Islet of Langerhans (tissue), 1 donor: Measurements from ENCODE around the gene ZNF274.
"Not testable (repeated sequence)": the region's sequence is repeated elsewhere in the genome, so short reads cannot be mapped to it uniquely, and the experiment has no call there.

ENCODE experiments used
- FAIRE-seq: peaks from one replicate; lab custom pipeline; 2011; peaks lifted over from hg19 to GRCh38; lab: Jason Lieb, UNC

Gene ZNF274

DNA sequence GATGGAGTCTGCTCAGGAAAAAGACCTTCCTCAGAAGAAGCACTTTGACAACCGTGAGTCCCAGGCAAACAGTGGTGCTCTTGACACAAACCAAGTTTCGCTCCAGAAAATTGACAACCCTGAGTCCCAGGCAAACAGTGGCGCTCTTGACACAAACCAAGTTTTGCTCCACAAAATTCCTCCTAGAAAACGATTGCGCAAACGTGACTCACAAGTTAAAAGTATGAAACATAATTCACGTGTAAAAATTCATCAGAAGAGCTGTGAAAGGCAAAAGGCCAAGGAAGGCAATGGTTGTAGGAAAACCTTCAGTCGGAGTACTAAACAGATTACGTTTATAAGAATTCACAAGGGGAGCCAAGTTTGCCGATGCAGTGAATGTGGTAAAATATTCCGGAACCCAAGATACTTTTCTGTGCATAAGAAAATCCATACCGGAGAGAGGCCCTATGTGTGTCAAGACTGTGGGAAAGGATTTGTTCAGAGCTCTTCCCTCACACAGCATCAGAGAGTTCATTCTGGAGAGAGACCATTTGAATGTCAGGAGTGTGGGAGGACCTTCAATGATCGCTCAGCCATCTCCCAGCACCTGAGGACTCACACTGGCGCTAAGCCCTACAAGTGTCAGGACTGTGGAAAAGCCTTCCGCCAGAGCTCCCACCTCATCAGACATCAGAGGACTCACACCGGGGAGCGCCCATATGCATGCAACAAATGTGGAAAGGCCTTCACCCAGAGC lies 29.6 kb downstream of the ZNF274 start:
- no peak for FAIRE-seq

DNA sequence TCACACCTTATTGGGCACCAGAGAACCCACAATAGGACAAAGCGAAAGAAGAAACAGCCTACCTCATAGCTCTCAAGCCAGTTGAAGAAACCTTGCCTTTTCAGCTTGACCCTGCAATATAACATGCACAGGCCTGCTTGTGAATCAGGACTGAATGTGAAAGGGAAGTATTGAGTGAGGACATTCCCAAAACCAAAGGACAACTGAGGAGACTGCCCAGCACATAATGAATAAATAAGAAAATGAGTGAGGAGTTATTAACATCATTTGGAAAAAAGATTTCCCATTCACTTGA lies 30.2 kb downstream of the ZNF274 start:
- FAIRE-seq, result no peak

DNA sequence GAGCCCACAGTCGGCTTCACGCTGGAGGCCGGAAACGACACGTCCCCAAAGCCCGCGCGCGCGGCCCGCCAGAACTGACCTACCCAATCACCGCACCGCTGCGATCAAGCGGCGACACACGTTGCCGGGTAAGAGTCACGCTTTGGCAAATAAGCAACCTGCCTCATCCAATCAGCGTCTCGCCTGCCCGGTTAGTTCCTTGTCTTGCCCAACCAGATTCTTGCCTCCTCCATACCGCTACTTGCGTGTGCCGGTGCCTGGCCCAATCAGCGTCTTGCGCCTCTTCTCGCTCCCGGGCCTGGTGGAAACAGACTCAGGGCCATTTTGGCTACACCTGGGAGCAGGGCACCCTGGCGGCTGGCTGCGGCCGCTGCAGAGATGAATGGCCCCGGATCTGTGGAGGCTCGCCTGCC lies 34.2 kb downstream of the ZNF274 start:
- FAIRE-seq, result no peak

DNA sequence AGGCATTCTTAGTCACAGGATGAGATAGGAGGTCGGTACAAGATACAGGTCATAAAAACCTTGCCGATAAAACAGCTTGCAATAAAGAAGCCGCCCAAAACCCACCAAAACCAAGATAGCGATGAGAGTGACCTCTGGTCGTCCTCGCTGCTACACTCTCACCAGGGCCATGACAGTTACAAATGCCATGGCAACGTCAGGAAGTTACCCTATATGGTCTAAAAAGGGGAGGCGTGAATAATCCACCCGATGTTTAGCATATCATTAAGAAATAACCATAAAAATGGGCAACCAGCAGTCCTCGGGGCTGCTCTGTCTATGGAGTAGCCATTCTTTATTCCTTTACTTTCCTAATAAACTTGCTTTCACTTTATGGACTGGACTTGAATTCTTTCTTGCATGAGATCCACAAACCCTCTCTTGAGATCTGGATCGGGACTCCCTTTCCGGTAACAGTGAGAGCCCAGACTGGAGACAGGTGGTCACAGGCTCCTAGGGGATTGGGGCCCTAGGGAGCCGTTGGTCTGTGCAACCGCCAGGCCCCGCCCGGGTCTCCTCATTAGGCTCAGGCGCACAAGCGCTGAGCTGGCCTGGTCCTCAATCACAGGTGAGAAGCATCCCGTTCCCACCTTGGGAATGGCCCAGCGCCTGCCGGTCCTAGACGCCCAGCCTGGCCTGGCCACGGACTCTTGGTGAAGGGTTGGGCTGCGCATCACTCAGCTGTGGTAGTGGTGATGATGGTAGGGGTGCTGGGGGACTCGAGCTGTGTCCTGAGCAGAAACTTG lies 34.9 kb downstream of the ZNF274 start:
- FAIRE-seq, result no peak

DNA sequence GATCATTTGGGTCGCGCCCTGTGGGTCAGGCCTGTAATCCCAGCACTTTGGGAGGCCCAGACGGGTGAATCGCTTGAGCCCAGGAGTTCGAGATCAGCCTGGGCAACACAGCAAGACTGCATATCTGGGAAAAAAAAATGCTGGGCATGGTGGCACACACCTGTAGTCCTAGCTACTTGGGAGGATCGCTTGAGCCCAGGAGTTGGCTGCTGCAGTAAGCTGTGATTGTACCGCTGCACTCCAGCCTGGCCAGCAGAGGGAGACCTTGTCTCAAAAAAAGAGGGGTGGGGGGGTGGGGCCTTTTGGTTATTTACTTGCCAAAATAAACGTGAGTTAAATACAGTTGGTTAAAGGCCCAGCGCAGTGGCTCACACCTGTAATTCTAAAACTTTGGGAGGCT lies 36.0 kb downstream of the ZNF274 start:
- FAIRE-seq, result no peak

DNA sequence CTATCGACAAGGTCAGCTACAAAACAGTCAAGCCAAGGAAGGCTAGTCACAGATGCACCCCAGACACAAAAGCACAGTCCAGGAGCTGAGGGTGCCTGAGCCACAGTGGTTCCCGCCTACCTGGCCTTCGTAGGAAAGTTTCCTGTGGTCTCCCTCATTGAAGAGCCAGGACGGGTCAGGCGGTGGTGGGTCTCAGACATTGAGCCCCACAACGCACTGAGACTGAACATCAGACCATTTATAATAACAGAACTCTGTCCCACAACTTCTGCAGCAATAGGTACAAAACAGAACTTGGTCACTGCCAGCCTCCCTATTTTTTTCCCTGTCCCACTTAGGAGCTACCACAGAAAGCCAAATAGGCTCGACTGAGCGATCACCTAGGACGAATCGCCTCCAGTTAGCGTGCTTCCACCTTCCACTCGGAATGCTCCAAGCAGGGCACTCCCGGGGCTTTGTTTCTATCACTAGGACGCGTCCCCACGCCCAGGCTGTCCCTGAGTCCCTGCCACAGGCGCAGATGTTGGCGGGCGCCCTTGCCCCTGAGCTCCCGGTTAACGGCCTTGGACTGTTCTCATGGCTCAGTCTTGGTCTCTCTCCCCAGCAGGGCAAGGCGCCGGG lies 45.2 kb downstream of the ZNF274 start:
- no peak for FAIRE-seq

DNA sequence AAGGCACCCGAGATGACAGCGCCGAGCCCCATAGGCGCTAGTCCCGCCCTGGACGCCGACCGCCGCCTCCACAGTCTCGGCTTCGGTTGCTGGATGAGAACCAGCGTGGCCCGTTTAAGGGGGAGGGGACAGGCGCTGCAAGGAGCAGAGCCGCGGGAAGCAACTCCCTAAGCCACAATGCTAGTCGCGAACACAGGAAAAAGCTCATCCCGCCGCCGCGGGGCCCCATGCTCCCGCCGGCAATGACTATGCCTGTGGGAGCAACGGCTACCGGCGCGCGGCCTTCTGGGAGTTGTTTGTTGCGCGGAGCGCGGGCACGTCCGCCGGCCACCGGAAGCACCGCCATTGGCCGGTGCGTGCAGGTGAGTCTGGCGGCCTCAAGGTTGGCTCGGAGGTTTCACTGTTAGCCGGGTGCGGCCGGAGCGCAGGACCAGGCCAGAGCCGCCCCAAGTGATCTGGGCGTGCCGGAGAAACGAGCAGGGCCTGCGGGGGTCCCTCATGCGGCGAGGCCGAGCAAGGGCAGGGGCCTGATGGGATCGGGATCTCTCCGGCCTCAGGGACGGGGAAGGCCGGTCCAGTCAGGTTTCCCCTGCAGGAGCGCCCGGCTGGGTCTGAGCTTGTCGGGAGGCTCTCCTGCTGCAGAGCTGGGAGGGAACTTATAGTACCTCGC lies 45.9 kb downstream of the ZNF274 start, which contains the start of gene ZNF544:
ZNF544 (plus strand) TSS at position 330 of the 670 bp plus-strand sequence. CDS start 15,110 bp downstream, outside the sequence.
- no peak for FAIRE-seq

DNA sequence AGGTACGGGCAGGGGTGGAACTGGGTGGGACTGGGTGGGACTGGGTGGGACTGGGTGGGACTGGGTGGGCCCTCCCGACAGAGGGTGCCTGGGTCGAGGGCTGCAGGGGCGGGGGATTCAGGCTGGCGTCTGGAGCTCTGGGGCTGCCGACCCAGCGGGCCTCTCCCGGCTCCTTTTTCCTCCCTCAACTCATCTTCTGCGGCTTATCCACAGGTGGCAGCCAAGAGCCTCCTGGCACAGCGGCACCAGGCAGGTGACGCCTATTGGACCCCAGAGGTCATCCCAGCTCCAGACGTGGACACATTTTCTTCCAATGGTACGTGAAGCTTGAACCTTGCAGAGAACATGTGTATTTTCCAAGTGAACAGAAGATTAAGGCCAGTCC lies 46.4 kb downstream of the ZNF274 start:
- no peak for FAIRE-seq

DNA sequence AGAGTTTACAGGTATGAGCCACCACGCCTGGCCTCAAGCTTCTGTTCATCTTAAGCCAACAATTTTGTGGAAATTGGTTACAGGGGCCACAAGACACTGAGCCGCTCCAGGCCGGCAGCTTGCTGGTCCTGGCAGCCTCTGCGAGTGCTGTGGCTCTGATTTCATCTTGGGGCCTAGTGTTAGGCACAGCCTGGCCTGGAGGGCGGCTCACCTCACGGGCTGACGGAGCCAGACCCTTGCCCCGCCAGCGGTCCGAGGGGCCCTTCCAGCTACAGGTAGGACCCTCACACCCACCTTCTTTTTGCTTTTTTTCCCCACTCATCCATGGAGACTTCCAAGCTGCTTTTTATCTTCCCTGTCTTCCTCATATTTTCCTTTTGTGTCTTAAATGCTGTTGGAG lies 54.5 kb downstream of the ZNF274 start:
- FAIRE-seq, result no peak

DNA sequence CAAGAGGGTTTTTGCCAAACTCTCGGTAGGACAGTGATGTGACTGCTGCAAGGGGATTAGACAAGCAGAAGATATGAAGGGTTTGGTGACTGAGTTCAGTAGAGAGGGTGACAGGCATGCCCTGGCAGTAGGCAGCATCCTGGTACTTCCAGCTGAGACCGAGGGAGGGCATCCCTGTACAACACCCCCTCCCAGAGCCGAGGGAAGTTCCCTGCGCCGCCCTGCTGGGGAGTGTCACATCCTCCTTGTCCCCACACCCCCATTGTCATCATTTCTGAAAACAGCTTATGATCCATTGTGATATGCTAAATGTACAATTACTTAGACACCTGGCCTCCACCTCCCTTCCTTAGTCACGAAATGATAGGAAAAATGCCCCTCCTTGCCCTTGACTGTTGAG lies 60.5 kb downstream of the ZNF274 start:
- no peak for FAIRE-seq

DNA sequence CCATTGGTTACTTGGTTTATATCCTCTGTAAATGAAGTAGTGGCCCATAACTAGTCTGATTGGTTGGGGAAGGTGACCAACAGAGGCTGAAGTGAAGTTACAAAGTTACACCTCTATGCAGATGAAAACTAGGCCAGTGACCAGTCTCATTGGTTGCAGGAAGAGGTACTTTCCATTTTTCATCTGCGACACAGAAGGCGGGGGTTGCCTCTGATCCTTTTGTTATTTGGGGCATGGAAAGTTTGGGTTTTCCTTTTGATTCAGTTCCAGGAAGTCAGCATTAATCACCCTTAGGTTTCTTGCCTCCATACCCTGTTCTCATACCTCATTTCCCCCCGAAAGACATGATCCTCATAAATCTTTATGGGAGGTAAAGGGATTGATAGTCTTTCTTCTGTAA lies 66.0 kb downstream of the ZNF274 start:
- FAIRE-seq, result no peak

DNA sequence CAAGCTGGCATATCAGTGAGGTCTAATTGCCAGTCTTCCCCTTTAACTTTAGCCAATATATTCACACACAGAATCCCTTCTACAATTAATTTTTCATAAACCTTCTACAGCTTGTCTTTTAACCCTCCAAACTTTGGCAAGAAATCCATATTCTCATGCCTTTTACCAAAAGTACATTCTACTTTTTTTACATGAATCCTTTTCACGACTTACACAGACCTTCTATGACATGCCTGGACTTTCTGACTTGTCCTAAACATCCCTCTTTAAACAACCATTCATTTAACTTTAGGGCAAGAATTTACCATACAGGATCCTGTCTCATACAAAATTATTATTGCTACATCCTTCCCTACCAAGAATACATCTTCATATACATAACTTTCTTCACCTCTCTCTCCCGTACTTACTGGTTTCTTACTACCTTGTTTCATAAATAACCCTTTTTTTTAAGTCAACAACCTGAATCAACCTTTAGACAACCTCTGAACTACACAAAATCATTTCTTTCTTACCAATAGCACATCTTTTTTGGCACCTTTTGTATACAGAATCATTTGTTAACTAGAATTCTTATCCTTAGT lies 69.3 kb downstream of the ZNF274 start:
- FAIRE-seq, result no peak

DNA sequence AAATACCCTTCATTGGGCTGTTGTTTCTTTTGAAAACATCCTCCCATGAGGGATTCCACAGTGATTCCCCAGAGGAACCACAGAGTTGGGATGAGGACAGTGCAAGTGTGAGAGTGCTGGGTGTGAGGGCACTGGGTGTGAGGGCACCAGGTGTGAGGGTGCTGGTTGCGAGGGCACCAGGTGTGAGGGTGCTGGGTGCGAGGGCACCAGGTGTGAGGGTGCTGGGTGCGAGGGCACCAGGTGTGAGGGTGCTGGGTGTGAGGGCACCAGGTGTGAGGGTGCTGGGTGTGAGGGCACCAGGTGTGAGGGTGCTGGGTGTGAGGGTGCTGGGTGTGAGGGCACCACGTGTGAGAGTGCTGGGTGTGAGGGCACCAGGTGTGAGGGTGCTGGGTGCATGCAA lies 75.4 kb downstream of the ZNF274 start:
- FAIRE-seq, result not testable (repeated sequence)

DNA sequence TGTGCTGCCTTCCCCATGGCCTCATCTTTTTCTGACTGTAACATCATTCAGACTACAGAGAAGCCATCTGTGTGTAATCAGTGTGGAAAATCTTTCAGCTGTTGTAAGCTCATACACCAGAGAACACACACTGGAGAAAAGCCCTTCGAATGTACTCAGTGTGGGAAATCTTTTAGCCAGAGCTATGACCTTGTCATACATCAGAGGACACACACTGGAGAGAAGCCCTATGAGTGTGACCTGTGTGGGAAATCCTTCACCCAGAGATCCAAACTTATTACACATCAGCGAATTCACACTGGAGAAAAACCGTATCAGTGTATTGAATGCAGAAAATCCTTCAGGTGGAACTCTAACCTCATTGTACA lies 78.7 kb downstream of the ZNF274 start:
- no peak for FAIRE-seq

DNA sequence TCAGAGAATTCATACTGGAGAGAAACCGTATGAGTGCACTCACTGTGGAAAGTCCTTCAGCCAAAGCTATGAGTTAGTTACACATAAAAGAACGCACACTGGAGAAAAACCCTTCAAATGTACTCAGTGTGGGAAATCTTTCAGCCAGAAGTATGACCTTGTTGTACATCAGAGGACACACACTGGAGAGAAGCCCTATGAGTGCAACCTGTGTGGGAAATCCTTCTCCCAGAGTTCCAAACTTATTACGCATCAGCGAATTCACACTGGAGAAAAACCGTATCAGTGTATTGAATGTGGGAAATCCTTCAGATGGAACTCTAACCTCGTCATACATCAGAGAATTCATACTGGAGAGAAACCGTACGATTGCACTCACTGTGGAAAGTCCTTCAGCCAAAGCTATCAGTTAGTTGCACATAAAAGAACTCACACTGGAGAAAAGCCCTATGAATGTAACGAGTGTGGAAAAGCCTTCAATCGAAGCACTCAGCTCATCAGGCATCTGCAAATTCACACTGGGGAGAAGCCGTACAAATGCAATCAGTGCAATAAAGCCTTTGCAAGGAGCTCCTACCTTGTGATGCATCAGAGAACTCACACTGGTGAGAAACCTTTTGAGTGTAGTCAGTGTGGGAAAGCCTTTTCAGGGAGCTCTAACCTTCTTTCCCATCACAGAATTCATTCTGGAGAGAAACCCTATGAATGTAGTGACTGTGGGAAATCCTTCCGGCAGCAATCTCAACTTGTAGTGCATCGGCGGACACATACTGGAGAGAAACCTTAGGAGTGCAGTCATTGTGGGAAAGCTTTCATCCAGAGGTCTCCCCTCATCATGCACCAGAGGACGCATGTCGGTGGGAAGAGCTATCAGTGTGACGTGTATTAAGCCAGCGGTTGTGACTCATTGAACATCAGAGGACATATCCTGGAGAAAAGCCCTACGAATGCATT lies 79.4 kb downstream of the ZNF274 start:
- FAIRE-seq, result no peak

DNA sequence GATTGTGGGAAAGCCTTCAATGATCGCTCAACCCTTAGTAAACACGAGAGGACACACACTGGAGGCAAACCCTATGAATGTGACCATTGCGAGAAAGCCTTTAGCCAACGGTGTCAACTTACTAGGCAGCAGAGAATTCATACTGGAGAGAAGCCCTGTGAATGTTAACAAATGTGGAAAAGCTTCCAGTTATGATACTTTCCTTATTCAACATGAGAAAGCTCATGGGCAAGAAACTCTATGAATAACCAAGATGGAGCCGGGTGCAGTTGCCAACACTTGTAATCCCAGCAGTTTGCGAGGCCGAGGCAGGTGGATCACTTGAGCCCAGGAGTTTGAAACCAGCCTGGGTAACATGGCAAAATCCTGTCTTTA lies 80.0 kb downstream of the ZNF274 start:
- FAIRE-seq, result no peak
